Fibroblast of the conjunctiva (primary cell): ENCODE results near the gene GAGE12F.
"Not testable (repeated sequence)": the region's sequence is repeated elsewhere in the genome, so short reads cannot be mapped to it uniquely, and the experiment has no call there.

Source experiments
- DNase-seq: peaks from one replicate; pipeline ENCODE4 v3.0.0-alpha.2; 2010; ENCODE audit warnings: low read depth

GAGE12F gene

DNA sequence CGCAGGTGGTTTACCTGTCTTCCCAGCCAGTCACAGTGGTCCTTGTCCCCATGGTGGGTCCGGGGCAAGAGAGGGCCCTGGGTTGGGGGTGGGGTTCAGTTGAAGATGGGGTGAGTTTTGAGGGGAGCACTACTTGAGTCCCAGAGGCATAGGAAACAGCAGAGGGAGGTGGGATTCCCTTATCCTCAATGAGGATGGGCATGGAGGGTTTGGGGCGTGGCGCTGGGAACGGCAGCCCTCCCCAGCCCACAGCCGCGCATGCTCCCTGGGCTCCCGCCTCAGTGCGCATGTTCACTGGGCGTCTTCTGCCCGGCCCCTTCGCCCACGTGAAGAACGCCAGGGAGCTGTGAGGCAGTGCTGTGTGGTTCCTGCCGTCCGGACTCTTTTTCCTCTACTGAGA is at the start of gene GAGE12F:
Gene GAGE12F (plus strand): TSS at position 301 of the 400 bp plus-strand sequence. CDS start 1,155 bp downstream, outside the sequence.
- DNase-seq = not testable (repeated sequence)

- DNase-seq = not testable (repeated sequence)
Observed at GRCh38 chrX:49531877-49532276, 28.8 kb upstream of the GAGE12F start, which contains the start of gene GAGE12C. GAGE12C (plus strand) TSS chrX:49532177; CDS start chrX:49533332, 1,155 bp downstream.

- DNase-seq = not testable (repeated sequence)
Observed at GRCh38 chrX:49541433-49541832, 19.2 kb upstream of the GAGE12F start, which contains the start of gene GAGE12D. GAGE12D (plus strand) TSS chrX:49541733; CDS start chrX:49542888, 1,155 bp downstream.

- not testable (repeated sequence) for DNase-seq
Observed at GRCh38 chrX:49550989-49551388, 9.7 kb upstream of the GAGE12F start, which contains the start of gene GAGE12E. GAGE12E (plus strand) TSS chrX:49551289; CDS start chrX:49552444, 1,155 bp downstream.

GRCh38 chrX:49568728-49569127 is 8.1 kb downstream of the GAGE12F start:
- not testable (repeated sequence) for DNase-seq

- not testable (repeated sequence) for DNase-seq
Observed at GRCh38 chrX:49569152-49569551, 8.5 kb downstream of the GAGE12F start.

DNA sequence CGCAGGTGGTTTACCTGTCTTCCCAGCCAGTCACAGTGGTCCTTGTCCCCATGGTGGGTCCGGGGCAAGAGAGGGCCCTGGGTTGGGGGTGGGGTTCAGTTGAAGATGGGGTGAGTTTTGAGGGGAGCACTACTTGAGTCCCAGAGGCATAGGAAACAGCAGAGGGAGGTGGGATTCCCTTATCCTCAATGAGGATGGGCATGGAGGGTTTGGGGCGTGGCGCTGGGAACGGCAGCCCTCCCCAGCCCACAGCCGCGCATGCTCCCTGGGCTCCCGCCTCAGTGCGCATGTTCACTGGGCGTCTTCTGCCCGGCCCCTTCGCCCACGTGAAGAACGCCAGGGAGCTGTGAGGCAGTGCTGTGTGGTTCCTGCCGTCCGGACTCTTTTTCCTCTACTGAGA is 9.5 kb downstream of the GAGE12F start, which contains the start of gene GAGE12G:
Gene GAGE12G (plus strand): TSS at position 301 of the 400 bp plus-strand sequence. CDS start 1,155 bp downstream, outside the sequence.
- not testable (repeated sequence) for DNase-seq

DNA sequence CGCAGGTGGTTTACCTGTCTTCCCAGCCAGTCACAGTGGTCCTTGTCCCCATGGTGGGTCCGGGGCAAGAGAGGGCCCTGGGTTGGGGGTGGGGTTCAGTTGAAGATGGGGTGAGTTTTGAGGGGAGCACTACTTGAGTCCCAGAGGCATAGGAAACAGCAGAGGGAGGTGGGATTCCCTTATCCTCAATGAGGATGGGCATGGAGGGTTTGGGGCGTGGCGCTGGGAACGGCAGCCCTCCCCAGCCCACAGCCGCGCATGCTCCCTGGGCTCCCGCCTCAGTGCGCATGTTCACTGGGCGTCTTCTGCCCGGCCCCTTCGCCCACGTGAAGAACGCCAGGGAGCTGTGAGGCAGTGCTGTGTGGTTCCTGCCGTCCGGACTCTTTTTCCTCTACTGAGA is 19.0 kb downstream of the GAGE12F start, which contains the start of gene GAGE12H:
Gene GAGE12H (plus strand): TSS at position 301 of the 400 bp plus-strand sequence. CDS start 1,155 bp downstream, outside the sequence.
- DNase-seq = not testable (repeated sequence)

- not testable (repeated sequence) for DNase-seq
Observed at GRCh38 chrX:49589196-49589595, 28.6 kb downstream of the GAGE12F start, which contains the start of gene GAGE2A. GAGE2A (plus strand) TSS chrX:49589496; CDS start chrX:49590651, 1,155 bp downstream.

DNA sequence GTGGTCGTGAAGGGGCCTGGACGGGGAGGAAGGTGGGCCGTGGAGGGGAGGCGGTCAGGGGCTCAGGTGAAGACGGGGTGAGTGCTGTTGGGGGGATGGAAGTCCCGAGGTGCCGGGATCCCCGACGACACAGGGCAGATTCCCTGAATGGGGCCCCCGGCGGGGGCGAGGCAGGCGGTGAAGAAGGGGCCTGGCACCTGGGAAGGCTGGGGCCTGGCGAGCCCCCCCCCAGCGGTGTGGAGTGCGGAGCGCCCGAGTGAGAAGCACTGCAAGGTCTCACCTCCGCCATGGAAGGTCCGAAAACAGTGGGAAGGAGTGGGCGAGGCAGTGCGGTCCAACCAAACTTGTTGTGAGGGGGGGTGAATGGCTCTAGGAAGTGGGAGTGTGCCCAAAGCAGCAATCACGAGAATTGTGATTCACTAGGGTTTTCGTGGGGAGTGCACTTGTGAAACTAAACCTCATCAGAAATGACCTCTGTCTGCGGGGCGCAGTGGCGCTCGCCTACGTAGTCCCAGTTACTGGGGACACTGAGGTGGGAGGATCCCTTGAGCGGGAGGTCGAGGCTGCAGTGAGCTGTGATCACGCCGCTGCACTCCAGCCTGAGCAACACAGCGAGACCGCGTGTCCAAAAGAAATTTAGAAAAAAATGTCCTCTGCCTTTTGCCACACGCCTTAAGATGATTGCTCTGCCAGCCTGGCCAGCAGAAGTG is 29.3 kb downstream of the GAGE12F start:
- DNase-seq = not testable (repeated sequence)

DNA sequence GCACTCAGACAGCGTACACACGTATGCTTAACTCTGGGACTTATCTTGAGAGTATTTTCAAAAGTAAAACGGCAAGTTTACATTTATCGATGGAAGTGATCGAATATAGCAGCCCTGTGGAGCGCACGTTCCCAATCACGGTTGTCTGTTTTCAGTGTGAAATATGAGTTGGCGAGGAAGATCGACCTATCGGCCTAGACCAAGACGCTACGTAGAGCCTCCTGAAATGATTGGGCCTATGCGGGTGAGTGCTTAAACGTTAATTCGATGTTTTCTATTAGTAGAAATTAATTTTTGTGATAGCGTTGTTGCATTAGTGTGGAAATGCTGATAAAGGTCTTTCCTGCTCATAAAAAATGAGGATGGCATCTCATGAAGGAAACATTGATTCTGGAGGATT is 29.8 kb downstream of the GAGE12F start:
- not testable (repeated sequence) for DNase-seq

GRCh38 chrX:49598720-49599119 is 38.1 kb downstream of the GAGE12F start, which contains the start of gene GAGE1:
GAGE1 (plus strand) TSS chrX:49599020; CDS start chrX:49600175, 1,155 bp downstream.
- not testable (repeated sequence) for DNase-seq

DNA sequence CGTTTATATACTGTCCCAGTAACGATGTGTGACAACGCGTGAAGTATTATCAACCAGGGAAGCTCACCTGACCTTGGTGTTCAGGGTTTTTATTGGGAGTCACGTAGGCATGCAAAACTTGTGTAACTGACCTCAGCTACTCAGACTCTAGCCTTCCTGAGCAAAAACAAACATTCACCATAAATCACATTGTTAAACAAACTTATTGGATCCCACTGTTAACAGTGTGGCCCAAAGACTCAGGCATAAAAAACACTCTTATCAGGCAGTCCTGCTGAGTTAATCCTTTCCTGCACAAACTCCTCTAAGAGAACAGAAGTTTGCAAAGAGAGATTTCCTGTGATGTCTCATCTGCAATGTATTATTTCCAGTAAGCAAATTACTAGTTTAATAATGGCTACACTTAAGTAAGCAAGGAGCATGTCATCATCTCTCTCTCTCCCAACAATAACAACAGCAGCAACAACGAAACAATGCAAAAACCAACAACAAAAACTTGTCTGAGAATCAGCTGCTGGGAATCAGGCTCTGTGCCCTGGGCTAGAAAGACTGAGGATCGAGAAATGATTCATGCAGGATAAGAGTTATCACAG is 50.2 kb downstream of the GAGE12F start:
- no peak for DNase-seq
